T-helper 2 cell treated with Interferon-gamma antibody and Interleukin-4, amounts not matched to agents 5 μg/mL and 100 μg/mL, for 36 hours (primary cell): ENCODE results near the gene ATG9B.
"Not testable (repeated sequence)": the region's sequence is repeated elsewhere in the genome, so short reads cannot be mapped to it uniquely, and the experiment has no call there.

Source experiments
- DNase-seq: peaks from one replicate; pipeline ENCODE4 v3.0.0; 2021; ENCODE audit warnings: low spot score
- H3K27ac Mint-ChIP-seq: one replicate; pipeline ENCODE4 v1.8.0; 2021; ENCODE audit warnings: mild to moderate bottlenecking, mixed read lengths
- H3K27me3 Mint-ChIP-seq: one replicate; pipeline ENCODE4 v1.8.0; 2021; ENCODE audit warnings: low read depth, mixed read lengths
- H3K36me3 Mint-ChIP-seq: one replicate; pipeline ENCODE4 v1.8.0; 2021; ENCODE audit warnings: low read depth, mixed read lengths
- H3K4me1 Mint-ChIP-seq: one replicate; pipeline ENCODE4 v1.8.0; 2021; ENCODE audit warnings: low read depth, mixed read lengths
- H3K4me3 Mint-ChIP-seq: one replicate; pipeline ENCODE4 v1.8.0; 2022; ENCODE audit warnings: mild to moderate bottlenecking, moderate library complexity, mixed read lengths
- H3K9me3 Mint-ChIP-seq: one replicate; pipeline ENCODE4 v1.8.0; 2021; ENCODE audit warnings: mixed read lengths

Gene ATG9B

DNA sequence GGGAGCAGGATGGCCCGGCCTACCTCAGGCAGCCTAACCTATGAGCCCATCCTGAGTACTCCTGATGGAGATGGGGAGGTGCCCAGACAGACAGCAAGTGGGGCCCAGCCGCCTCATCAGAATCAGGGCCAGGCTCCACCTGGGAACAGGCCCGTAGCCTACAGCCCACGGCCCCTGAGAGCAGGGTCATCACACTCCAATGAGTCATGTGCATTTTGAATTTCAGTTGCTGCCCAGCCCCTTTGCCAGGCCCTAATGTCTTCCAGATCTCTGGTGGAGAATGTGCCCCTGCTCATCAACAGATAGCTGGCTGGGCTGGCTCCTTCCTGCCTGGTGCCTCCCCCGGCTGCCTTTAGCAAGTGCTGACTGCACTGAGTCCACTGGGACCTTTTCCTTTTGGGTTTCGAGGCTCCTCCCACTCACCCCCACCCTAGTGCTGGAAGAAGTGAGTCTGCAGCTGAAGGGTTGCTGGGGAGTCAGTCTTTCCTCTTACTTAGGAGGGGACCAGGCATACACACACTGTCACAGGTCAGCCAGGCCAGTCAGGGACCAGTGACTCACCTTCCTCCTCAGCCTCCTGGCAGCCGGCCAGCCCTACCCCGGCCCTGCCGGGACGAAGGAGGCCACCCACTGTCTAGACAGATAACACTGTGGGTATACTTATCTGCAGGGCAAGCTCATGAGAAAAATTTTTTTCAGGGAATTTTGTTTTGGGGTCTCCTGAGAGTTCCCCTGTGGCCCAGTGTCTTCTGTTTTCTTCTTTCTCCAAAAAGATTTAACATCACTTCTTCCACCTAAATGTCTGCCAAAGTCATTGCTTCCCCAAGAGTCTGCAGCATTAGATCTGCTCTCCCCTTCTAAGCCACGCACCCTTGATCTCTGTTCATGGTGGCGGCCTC is 14.9 kb upstream of the ATG9B start:
- no peak overlapping the region for H3K27ac Mint-ChIP-seq
- H3K36me3 Mint-ChIP-seq, result peaks cover 5% of the 10 kb centered on the region
- H3K4me3 Mint-ChIP-seq, result no peak overlapping the region
- DNase-seq, result peak; percentile 90
- peaks cover 4% of the 10 kb centered on the region for H3K4me1 Mint-ChIP-seq
- H3K9me3 Mint-ChIP-seq, result no peaks in the 10 kb centered on the region
- no peaks in the 10 kb centered on the region for H3K27me3 Mint-ChIP-seq

DNA sequence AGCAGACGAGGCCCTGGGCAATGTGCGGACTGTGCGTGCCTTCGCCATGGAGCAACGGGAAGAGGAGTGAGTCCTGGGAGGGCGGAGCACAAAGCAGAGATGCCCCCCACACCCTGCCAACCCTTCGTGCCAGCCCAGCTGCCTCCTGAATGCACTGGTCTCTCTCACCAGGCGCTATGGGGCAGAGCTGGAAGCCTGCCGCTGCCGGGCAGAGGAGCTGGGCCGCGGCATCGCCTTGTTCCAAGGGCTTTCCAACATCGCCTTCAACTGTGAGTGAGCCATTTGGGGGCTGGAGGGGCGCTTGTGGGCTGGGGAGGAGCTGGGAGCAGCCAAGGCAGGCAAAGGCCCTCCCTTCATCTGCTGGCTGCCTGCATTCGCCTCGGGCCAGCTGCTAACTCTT is 11.6 kb upstream of the ATG9B start:
- DNase-seq, result no peak
- no peaks in the 10 kb centered on the region for H3K27me3 Mint-ChIP-seq
- H3K36me3 Mint-ChIP-seq, result peaks cover 3% of the 10 kb centered on the region
- peaks cover 4% of the 10 kb centered on the region for H3K4me1 Mint-ChIP-seq
- no peak overlapping the region for H3K27ac Mint-ChIP-seq
- H3K4me3 Mint-ChIP-seq, result no peak overlapping the region
- no peaks in the 10 kb centered on the region for H3K9me3 Mint-ChIP-seq

DNA sequence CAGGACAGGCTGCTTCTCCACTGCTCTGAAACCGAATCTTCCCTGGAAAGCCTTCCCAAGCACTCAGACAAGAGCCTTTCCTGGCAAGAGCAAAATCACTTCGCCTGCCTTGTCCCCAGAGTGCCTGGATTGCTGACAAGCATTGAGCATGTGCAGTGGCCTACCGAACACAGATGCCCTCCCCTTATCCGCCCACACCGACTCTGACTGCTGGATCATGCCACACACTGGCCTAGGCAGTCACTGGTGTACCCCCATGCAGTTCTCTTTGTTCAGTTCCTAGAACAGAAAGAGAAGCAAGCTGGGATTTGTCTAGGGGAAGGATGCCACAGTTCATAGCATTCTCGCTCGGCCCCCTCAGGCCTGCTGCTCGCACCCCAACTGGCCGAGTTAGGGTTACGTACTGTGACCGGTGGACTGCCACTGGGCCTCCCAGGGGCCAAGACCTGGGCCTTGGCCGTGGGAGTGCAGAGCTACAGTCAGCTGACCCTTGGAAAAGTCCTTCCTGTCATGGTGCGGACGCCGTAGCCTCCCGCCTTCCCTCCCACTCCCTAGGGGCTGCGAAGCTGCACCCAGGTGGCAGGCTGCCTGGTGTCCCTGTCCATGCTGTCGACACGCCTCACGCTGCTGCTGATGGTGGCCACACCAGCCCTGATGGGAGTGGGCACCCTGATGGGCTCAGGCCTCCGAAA is 10.9 kb upstream of the ATG9B start:
- no peak overlapping the region for H3K4me3 Mint-ChIP-seq
- H3K27me3 Mint-ChIP-seq, result no peaks in the 10 kb centered on the region
- no peak for DNase-seq
- peaks cover 4% of the 10 kb centered on the region for H3K4me1 Mint-ChIP-seq
- peaks cover 3% of the 10 kb centered on the region for H3K36me3 Mint-ChIP-seq
- no peaks in the 10 kb centered on the region for H3K9me3 Mint-ChIP-seq
- no peak overlapping the region for H3K27ac Mint-ChIP-seq

DNA sequence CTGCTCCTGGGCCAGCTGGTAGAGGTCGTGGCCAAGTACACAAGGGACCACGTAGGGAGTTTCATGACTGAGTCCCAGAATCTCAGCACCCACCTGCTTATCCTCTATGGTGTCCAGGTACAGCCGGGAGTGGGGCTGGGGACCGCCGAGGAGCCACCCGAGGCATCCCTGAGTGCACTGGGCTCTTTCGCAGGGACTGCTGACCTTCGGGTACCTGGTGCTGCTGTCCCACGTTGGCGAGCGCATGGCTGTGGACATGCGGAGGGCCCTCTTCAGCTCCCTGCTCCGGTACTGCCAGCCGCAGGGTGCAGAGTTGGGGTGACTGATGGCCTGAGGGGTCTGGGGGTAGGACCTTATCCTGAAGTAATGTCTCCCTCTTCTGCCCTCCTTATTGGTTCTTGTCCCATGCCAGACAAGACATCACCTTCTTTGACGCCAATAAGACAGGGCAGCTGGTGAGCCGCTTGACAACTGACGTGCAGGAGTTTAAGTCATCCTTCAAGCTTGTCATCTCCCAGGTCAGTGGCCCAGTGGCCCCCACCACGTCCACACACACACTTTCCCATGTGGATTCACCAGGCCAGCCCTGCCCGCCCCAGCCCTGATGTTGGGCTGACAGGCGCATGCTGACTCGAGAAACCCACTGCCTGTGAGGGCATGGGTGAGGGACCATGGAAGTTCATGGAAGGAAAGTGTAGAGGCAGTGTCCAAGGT is 10.2 kb upstream of the ATG9B start:
- Mint-ChIP-seq H3K4me1 (peaks cover 6% of the 10 kb centered on the region), H3K27ac (no peak overlapping the region), H3K27me3 (no peaks in the 10 kb centered on the region), H3K9me3 (no peaks in the 10 kb centered on the region), H3K36me3 (peaks cover 3% of the 10 kb centered on the region), H3K4me3 (no peak overlapping the region)
- DNase-seq, result no peak

DNA sequence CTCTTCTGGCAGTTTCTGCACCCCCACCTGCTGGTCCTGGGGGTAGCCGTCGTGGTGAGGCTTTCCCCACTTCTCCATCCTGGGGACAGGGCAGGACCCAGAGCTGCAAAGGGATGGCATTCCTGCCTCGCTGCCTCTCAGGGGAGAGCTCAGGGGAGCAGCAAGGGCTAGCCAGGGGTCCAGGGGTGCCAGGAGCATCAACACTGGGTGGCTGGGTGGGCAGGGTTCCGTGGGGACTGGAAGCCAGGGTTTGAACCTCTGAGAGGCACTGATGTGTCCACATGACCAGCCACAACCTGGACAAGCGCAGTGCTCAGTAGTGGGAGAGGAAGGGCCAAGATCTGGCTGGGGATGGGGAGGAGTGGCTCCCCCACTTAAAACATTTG is 9.6 kb upstream of the ATG9B start:
- H3K27ac Mint-ChIP-seq, result no peak overlapping the region
- DNase-seq, result no peak
- H3K4me1 Mint-ChIP-seq, result peaks cover 7% of the 10 kb centered on the region
- H3K27me3 Mint-ChIP-seq, result no peaks in the 10 kb centered on the region
- H3K9me3 Mint-ChIP-seq, result no peaks in the 10 kb centered on the region
- no peak overlapping the region for H3K4me3 Mint-ChIP-seq
- H3K36me3 Mint-ChIP-seq, result peaks cover 2% of the 10 kb centered on the region

DNA sequence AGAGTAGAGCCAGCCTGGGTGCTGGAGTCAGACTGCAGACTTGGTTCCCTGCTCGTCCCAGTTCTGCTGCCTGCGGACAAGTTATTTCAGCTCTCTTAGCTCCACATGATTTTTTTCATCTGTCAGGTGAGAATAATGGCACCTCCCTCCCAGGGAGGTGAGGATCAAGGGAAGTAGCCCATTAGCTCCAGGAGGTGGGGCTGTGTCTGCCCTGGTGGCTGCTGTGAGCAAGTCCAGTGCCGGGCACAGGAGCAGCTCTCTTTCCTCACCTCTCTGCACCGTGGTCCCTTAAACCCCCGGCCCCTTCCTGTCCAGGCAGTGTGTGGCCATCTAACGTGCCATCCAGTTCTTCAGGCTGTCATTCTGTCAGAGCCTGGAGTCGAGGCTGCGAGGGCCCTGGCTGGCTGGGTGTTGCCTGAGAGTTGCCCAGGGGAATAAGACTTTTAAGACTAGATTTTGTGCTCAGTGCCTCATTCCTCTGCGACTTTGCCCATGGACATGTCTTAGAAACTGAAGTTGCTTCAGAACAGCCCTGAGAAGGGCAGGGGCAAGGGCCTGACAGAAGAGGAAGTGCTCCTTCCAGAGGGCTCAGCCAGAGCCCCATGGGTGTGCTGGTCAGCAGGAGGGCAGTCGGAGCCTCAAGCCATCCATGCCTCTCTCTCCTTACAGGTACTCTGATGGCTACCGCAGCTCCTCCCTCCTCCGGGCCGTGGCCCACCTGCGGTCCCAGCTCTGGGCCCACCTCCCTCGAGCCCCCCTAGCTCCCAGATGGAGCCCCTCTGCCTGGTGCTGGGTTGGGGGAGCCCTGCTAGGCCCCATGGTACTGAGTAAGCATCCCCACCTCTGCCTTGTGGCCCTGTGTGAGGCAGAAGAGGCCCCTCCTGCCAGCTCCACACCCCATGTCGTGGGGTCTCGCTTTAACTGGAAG is 8.9 kb upstream of the ATG9B start:
- H3K4me1 Mint-ChIP-seq, result peaks cover 10% of the 10 kb centered on the region
- no peak for DNase-seq
- no peaks in the 10 kb centered on the region for H3K9me3 Mint-ChIP-seq
- H3K27me3 Mint-ChIP-seq, result no peaks in the 10 kb centered on the region
- H3K4me3 Mint-ChIP-seq, result no peak overlapping the region
- H3K36me3 Mint-ChIP-seq, result peaks cover 4% of the 10 kb centered on the region
- no peak overlapping the region for H3K27ac Mint-ChIP-seq

DNA sequence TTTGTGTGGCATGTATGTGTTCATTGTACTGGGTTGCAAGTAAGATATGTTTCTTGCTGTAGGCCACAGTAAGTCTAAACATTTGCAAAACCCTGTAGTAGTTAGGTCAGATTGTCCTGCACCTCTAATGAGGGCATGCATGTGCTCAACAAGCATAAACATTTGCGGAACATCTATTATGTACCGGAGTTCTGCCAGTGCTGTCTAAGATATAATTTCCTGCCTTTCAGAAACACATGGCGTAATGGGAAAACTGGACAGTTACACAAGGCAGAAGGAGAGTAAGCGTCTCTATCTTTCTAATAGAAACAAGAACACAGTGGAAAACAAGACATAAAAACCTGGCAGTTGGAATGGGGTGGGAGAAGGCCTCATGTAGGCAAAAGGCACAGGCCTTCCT is 6.7 kb upstream of the ATG9B start:
- H3K27ac Mint-ChIP-seq, result no peak overlapping the region
- H3K27me3 Mint-ChIP-seq, result no peaks in the 10 kb centered on the region
- H3K4me1 Mint-ChIP-seq, result peaks cover 17% of the 10 kb centered on the region
- no peak for DNase-seq
- no peak overlapping the region for H3K4me3 Mint-ChIP-seq
- H3K9me3 Mint-ChIP-seq, result no peaks in the 10 kb centered on the region
- H3K36me3 Mint-ChIP-seq, result peaks cover 2% of the 10 kb centered on the region

DNA sequence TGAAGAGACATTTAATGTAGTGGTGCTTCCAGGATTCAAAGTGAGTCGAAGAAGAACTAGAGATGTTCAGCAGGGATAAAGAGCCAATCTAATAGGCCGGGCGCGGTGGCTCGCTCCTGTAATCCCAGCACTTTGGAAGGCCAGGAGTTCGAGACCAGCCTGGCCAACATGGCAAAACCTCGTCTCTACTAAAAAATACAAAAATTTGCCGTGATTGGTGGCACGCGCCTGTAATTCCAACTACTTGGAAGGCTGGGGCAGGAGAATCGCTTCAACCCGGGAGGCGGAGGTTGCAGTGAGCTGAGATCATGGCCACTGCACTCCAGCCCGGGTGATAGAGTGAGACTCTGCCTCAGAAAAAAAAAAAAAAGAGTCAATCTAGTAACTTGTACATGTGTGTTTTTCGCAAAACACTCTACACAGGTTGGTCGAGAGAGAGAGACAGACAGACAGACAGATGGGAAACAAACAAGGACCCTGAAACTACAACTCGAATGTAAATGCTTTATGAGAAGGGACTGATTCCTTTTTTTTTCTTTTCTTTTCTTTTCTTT is 4.7 kb upstream of the ATG9B start:
- peaks cover 2% of the 10 kb centered on the region for H3K36me3 Mint-ChIP-seq
- H3K4me3 Mint-ChIP-seq, result peak overlapping the region; percentile 96
- DNase-seq, result no peak
- peak overlapping the region; percentile 96 for H3K27ac Mint-ChIP-seq
- H3K27me3 Mint-ChIP-seq, result peaks cover 3% of the 10 kb centered on the region
- no peaks in the 10 kb centered on the region for H3K9me3 Mint-ChIP-seq
- H3K4me1 Mint-ChIP-seq, result peaks cover 17% of the 10 kb centered on the region

DNA sequence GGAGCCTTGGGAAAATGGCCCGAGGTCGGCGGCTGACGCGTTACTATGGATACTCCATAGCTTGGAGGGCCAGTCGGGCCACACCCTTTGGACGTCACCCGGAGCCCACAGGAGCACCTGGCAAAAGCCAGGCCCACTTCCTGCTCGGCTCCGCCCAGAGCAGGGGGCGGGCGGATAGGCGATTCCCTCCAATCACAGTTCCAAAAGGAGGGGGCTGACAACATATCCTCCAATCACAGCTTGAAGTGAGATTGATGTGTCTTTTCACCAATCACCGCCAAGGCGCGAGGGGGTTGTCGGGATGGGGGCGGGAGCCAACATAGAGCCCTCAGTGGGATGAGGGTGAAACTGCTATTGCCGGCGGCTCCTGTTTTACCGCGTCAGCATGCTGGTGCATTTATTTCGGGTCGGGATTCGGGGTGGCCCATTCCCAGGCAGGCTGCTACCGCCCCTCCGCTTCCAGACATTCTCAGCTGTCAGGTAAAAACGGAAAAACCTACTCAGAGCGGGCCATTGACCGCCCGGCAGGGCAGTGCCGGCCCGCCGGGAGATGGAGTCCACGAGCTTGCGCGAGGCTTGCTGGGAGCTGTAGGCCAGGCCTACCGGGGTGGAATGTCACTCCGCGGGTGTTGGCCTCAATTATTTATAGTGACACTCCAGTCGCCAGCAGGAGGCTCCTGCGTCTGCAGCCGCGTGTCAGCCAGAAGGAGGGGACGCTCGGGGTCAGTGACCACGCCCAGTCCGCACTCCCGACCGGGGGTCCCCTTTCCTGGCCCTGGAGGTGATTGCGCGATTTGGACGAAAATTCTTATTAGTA is 4.0 kb upstream of the ATG9B start, which contains the start of gene ABCB8:
ABCB8 (plus strand) TSS at position 320 of the 817 bp plus-strand sequence; CDS start at position 386, 66 bp downstream.
- Mint-ChIP-seq H3K27ac (peak within 1 kb of the TSS; percentile 96), H3K4me1 (peaks cover 17% of the 10 kb centered on the region), H3K9me3 (no peaks in the 10 kb centered on the region), H3K4me3 (peak within 1 kb of the TSS; percentile 96), H3K36me3 (peaks cover 2% of the 10 kb centered on the region), H3K27me3 (peaks cover 3% of the 10 kb centered on the region)
- peak; percentile 97 for DNase-seq

DNA sequence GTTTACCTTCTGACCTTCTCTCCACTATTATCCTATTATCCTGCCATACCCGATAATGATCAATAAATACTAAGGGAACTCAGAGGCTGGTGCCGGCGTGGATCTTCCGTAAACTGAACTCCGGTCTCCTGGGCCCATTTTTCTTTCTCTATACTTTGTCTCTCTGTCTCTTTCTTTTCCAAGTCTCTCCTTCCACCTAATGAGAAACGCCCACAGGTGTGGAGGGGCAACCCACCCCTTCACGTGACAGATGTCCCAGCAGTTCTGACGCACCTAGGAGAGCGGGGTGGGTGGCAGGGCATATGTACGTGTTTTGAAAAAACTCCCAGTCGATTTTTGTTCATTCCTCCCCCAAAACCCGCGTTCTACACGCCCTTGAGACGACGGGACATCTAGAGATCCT is 3.4 kb upstream of the ATG9B start:
- not testable (repeated sequence) for H3K9me3 Mint-ChIP-seq, DNase-seq, H3K36me3 Mint-ChIP-seq, H3K27me3 Mint-ChIP-seq
- peak overlapping the region; percentile 96 for H3K4me3 Mint-ChIP-seq
- peaks cover 17% of the 10 kb centered on the region for H3K4me1 Mint-ChIP-seq
- H3K27ac Mint-ChIP-seq, result peak overlapping the region; percentile 96

DNA sequence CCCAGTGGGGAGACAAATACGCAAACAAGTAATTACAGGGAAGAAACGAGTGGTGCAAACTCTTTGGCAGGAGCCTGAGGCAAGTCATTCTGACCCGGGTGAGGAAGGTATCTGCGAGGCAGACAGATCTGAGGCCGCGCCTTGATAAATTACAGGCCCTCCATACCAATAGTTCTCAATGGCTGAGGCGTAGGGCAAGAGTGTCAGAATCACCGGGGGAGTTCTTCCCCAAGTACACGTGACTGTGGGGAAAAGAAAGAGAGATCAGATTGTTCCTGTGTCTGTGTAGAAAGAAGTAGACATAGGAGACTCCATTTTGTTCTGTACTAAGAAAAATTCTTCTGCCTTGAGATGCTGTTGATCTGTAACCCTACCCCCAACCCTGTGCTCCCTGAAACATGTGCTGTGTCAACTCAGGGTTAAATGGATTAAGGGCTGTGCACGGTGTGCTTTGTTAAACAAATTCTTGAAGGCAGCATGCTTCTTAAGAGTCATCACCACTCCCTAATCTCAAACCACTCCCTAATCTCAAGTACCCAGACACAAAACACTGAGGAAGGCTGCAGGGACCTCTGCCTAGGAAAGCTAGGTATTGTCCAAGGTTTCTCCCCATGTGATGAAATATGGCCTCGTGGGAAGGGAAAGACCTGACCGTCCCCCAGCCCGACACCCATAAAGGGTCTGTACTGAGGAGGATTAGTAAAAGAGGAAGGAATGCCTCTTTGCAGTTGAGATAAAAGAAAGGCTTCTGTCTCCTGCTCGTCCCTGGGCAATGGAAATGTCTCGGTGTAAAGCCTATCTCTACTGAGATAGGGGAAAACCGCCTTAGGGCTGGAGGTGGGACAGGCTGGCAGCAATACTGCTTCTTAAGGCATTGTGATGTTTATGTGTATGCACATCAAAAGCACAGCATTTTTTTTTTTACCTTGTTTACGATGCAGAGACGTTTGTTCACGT is 2.8 kb upstream of the ATG9B start:
- H3K4me1 Mint-ChIP-seq, result peaks cover 17% of the 10 kb centered on the region
- H3K4me3 Mint-ChIP-seq, result peak overlapping the region; percentile 96
- not testable (repeated sequence) for DNase-seq, H3K36me3 Mint-ChIP-seq, H3K9me3 Mint-ChIP-seq, H3K27me3 Mint-ChIP-seq
- H3K27ac Mint-ChIP-seq, result peak overlapping the region; percentile 96
